ENCODE measurements around the gene BAIAP3.

BAIAP3 gene

DNA sequence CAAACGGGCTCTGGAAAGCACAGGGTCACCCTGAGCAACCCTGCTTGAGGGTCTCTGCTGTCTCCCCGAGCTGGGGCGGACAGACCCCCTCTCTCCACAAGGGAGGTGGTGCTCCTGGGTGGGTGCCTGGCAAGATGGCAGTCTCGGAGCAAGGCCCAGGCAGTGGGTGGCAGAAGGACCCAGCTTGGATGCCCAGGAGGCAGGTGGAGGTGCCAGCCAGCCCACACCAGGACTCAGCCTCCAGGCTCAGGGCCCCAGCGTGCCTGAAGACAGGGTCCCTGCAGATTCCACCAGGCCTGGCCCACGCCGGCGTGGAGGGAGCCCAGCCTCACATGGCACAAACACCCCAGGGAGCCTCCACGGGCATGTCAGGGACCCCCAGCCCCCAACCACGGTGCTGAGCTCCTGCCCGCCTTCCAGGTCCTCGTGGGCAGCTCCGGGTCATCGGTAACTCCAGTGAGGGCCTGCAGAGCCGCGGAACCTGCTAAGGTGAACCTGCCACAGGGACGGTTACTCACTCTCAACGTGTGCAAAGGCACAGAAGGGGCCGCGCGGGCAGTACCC lies 60.2 kb downstream of the BAIAP3 start:
- no peak overlapping the region for H3K27ac ChIP-seq
- TF ChIP-seq CTCF (conservative IDR thresholded peaks at IDR 0.05) = no peak

DNA sequence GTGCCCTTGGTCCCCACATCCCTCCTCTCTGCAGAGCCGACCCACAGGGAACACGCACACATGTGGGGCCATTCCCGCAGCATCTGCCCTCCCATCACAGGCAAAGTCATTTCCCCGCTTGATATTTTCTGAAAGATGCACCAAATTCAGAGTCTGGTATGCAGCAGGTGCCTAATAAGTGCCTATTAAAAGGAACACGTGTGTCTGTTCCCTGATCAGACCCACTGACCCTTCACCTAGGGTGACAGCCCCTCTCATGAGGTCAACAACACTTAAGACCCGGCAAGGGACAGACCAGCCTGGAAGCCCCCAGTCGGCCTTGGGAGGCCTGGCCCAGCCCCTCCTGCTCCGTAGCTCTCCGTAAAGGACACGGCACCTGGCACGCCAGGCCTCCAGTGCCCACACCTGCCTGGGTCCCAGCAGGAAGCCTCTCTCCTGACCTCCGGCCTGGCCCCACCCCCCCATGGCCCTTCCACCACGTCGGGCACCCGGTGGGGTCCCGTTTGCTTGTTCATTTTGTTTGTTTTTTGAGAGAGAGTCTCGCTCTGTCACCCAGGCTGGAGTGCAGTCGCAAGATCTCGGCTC lies 61.0 kb downstream of the BAIAP3 start:
- no peak overlapping the region for H3K27ac ChIP-seq
- TF ChIP-seq CTCF (conservative IDR thresholded peaks at IDR 0.05) = no peak

DNA sequence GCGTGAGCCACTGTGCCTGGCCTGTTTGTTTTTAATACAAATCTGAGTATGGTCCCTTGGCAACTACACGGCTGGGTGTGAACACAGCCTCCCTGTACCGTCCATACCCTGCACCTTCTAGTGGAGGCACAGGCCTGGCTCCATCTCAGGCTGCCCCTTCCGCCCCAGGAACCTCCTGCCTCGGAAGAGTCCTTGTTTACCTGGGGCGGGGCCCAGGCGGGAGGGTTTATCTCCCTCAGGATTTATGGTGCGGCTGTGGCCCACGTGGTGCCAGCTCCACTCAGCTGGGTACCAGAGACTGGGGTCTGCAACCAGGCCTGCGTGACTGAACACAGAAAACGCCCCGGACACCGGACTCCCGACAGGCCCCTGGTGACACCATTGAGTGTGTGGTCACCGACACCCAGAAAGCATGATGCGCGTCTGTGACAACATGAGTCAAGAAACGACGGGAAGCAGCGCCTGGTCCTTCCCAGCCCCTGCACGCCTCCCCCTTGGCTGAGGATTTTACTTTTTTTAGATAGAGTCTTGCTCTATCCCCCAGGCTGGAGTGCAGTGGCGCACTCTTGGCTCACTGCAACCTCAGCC lies 62.1 kb downstream of the BAIAP3 start:
- no peak for TF ChIP-seq CTCF (conservative IDR thresholded peaks at IDR 0.05)
- H3K27ac ChIP-seq = no peak overlapping the region

- no peak overlapping the region for H3K27ac ChIP-seq
- no peak for TF ChIP-seq CTCF (conservative IDR thresholded peaks at IDR 0.05)
Observed at GRCh38 chr16:1397779-1398178, 64.3 kb downstream of the BAIAP3 start.

- no peak for TF ChIP-seq CTCF (conservative IDR thresholded peaks at IDR 0.05)
- H3K27ac ChIP-seq = no peak overlapping the region
Observed at GRCh38 chr16:1398351-1398750, 64.9 kb downstream of the BAIAP3 start.

Measured in VCaP (cell line).